ENCODE data around the gene MYH16.
"Not testable (repeated sequence)": the region's sequence is repeated elsewhere in the genome, so short reads cannot be mapped to it uniquely, and the experiment has no call there.

MYH16 gene

GRCh38 chr7:99265848-99266480 lies 6.7 kb upstream of the MYH16 start:
- Histone ChIP-seq H3K27me3 (ENCODE audit: control insufficient read depth, insufficient read depth, low read length) (no peaks in the 10 kb centered on the region), H3K36me3 (ENCODE audit: control insufficient read depth, insufficient read depth, low read length) (no peaks in the 10 kb centered on the region), H3K4me3 (ENCODE audit: low read length) (no peak overlapping the region), H3K9ac (ENCODE audit: low read length) (no peak overlapping the region), H3K27ac (ENCODE audit: low read depth, low read length) (no peak overlapping the region), H3K4me1 (ENCODE audit: control insufficient read depth, insufficient read depth, low read length) (no peaks in the 10 kb centered on the region)

GRCh38 chr7:99267481-99267840 lies 5.2 kb upstream of the MYH16 start:
- Histone ChIP-seq H3K27me3 (ENCODE audit: control insufficient read depth, insufficient read depth, low read length) (no peaks in the 10 kb centered on the region), H3K36me3 (ENCODE audit: control insufficient read depth, insufficient read depth, low read length) (no peaks in the 10 kb centered on the region), H3K4me3 (ENCODE audit: low read length) (no peak overlapping the region), H3K9ac (ENCODE audit: low read length) (no peak overlapping the region), H3K4me1 (ENCODE audit: control insufficient read depth, insufficient read depth, low read length) (no peaks in the 10 kb centered on the region), H3K27ac (ENCODE audit: low read depth, low read length) (no peak overlapping the region)

GRCh38 chr7:99267841-99268576 lies 4.6 kb upstream of the MYH16 start:
- no peaks in the 10 kb centered on the region for H3K36me3 ChIP-seq (ENCODE audit: control insufficient read depth, insufficient read depth, low read length)
- H3K4me1 ChIP-seq (ENCODE audit: control insufficient read depth, insufficient read depth, low read length) = no peaks in the 10 kb centered on the region
- no peak overlapping the region for H3K9ac ChIP-seq (ENCODE audit: low read length)
- H3K27ac ChIP-seq (ENCODE audit: low read depth, low read length) = no peak overlapping the region
- no peak overlapping the region for H3K4me3 ChIP-seq (ENCODE audit: low read length)
- H3K27me3 ChIP-seq (ENCODE audit: control insufficient read depth, insufficient read depth, low read length) = no peaks in the 10 kb centered on the region

GRCh38 chr7:99268577-99268908 lies 4.1 kb upstream of the MYH16 start:
- no peaks in the 10 kb centered on the region for H3K4me1 ChIP-seq (ENCODE audit: control insufficient read depth, insufficient read depth, low read length)
- no peaks in the 10 kb centered on the region for H3K36me3 ChIP-seq (ENCODE audit: control insufficient read depth, insufficient read depth, low read length)
- H3K4me3 ChIP-seq (ENCODE audit: low read length) = no peak overlapping the region
- no peaks in the 10 kb centered on the region for H3K27me3 ChIP-seq (ENCODE audit: control insufficient read depth, insufficient read depth, low read length)
- no peak overlapping the region for H3K9ac ChIP-seq (ENCODE audit: low read length)
- H3K27ac ChIP-seq (ENCODE audit: low read depth, low read length) = no peak overlapping the region

- Histone ChIP-seq H3K9ac (ENCODE audit: low read length) (no peak overlapping the region), H3K4me1 (ENCODE audit: control insufficient read depth, insufficient read depth, low read length) (no peaks in the 10 kb centered on the region), H3K36me3 (ENCODE audit: control insufficient read depth, insufficient read depth, low read length) (no peaks in the 10 kb centered on the region), H3K27me3 (ENCODE audit: control insufficient read depth, insufficient read depth, low read length) (no peaks in the 10 kb centered on the region), H3K27ac (ENCODE audit: low read depth, low read length) (no peak overlapping the region), H3K4me3 (ENCODE audit: low read length) (no peak overlapping the region)
These were observed 1.9 kb upstream of the MYH16 start for GRCh38 chr7:99270702-99271101.

- not testable (repeated sequence) for H3K27ac ChIP-seq (ENCODE audit: low read depth, low read length); H3K4me3 ChIP-seq (ENCODE audit: low read length); H3K27me3 ChIP-seq (ENCODE audit: control insufficient read depth, insufficient read depth, low read length); H3K4me1 ChIP-seq (ENCODE audit: control insufficient read depth, insufficient read depth, low read length); H3K9ac ChIP-seq (ENCODE audit: low read length); H3K36me3 ChIP-seq (ENCODE audit: control insufficient read depth, insufficient read depth, low read length)
These were observed 922 bp downstream of the MYH16 start for GRCh38 chr7:99273561-99273960.

GRCh38 chr7:99274908-99275307 lies 2.3 kb downstream of the MYH16 start:
- not testable (repeated sequence) for H3K4me3 ChIP-seq (ENCODE audit: low read length); H3K9ac ChIP-seq (ENCODE audit: low read length); H3K4me1 ChIP-seq (ENCODE audit: control insufficient read depth, insufficient read depth, low read length); H3K36me3 ChIP-seq (ENCODE audit: control insufficient read depth, insufficient read depth, low read length); H3K27ac ChIP-seq (ENCODE audit: low read depth, low read length); H3K27me3 ChIP-seq (ENCODE audit: control insufficient read depth, insufficient read depth, low read length)

GRCh38 chr7:99275496-99275895 lies 2.9 kb downstream of the MYH16 start:
- no peak overlapping the region for H3K27ac ChIP-seq (ENCODE audit: low read depth, low read length)
- no peaks in the 10 kb centered on the region for H3K36me3 ChIP-seq (ENCODE audit: control insufficient read depth, insufficient read depth, low read length)
- H3K4me3 ChIP-seq (ENCODE audit: low read length) = no peak overlapping the region
- no peaks in the 10 kb centered on the region for H3K27me3 ChIP-seq (ENCODE audit: control insufficient read depth, insufficient read depth, low read length)
- H3K4me1 ChIP-seq (ENCODE audit: control insufficient read depth, insufficient read depth, low read length) = no peaks in the 10 kb centered on the region
- no peak overlapping the region for H3K9ac ChIP-seq (ENCODE audit: low read length)

- no peak overlapping the region for H3K4me3 ChIP-seq (ENCODE audit: low read length)
- no peaks in the 10 kb centered on the region for H3K36me3 ChIP-seq (ENCODE audit: control insufficient read depth, insufficient read depth, low read length)
These were observed 5.5 kb downstream of the MYH16 start for GRCh38 chr7:99278180-99278579.

GRCh38 chr7:99284165-99284564 lies 11.5 kb downstream of the MYH16 start:
- H3K4me1 ChIP-seq (ENCODE audit: control insufficient read depth, insufficient read depth, low read length); H3K27me3 ChIP-seq (ENCODE audit: control insufficient read depth, insufficient read depth, low read length); H3K36me3 ChIP-seq (ENCODE audit: control insufficient read depth, insufficient read depth, low read length); H3K4me3 ChIP-seq (ENCODE audit: low read length); H3K9ac ChIP-seq (ENCODE audit: low read length); H3K27ac ChIP-seq (ENCODE audit: low read depth, low read length): not testable (repeated sequence)

More at GRCh38 chr7:99278180-99278579, 5.5 kb downstream of the MYH16 start:
- no peak overlapping the region for H3K27ac ChIP-seq (ENCODE audit: low read depth, low read length)
- no peaks in the 10 kb centered on the region for H3K27me3 ChIP-seq (ENCODE audit: control insufficient read depth, insufficient read depth, low read length)
- H3K9ac ChIP-seq (ENCODE audit: low read length) = no peak overlapping the region
- no peaks in the 10 kb centered on the region for H3K4me1 ChIP-seq (ENCODE audit: control insufficient read depth, insufficient read depth, low read length)

- Histone ChIP-seq H3K4me1 (ENCODE audit: control insufficient read depth, insufficient read depth, low read length) (no peaks in the 10 kb centered on the region), H3K27me3 (ENCODE audit: control insufficient read depth, insufficient read depth, low read length) (no peaks in the 10 kb centered on the region), H3K9ac (ENCODE audit: low read length) (no peak overlapping the region), H3K27ac (ENCODE audit: low read depth, low read length) (no peak overlapping the region), H3K4me3 (ENCODE audit: low read length) (no peak overlapping the region), H3K36me3 (ENCODE audit: control insufficient read depth, insufficient read depth, low read length) (no peaks in the 10 kb centered on the region)
These were observed 15.3 kb downstream of the MYH16 start for GRCh38 chr7:99287779-99288534.

GRCh38 chr7:99289185-99289584 lies 16.5 kb downstream of the MYH16 start:
- Histone ChIP-seq H3K4me3 (ENCODE audit: low read length) (no peak overlapping the region), H3K9ac (ENCODE audit: low read length) (no peak overlapping the region), H3K36me3 (ENCODE audit: control insufficient read depth, insufficient read depth, low read length) (no peaks in the 10 kb centered on the region), H3K27me3 (ENCODE audit: control insufficient read depth, insufficient read depth, low read length) (no peaks in the 10 kb centered on the region), H3K27ac (ENCODE audit: low read depth, low read length) (no peak overlapping the region), H3K4me1 (ENCODE audit: control insufficient read depth, insufficient read depth, low read length) (no peaks in the 10 kb centered on the region)

GRCh38 chr7:99290148-99290547 lies 17.5 kb downstream of the MYH16 start:
- not testable (repeated sequence) for H3K36me3 ChIP-seq (ENCODE audit: control insufficient read depth, insufficient read depth, low read length); H3K9ac ChIP-seq (ENCODE audit: low read length); H3K27me3 ChIP-seq (ENCODE audit: control insufficient read depth, insufficient read depth, low read length); H3K27ac ChIP-seq (ENCODE audit: low read depth, low read length); H3K4me3 ChIP-seq (ENCODE audit: low read length); H3K4me1 ChIP-seq (ENCODE audit: control insufficient read depth, insufficient read depth, low read length)
